ENCODE data around the gene NCBP3. TPM values are rescaled to one million over a fixed set of nuclear protein-coding genes. Genes with fewer than 3 reads are reported as not detected.
A peak's percentile ranks its signal among the peaks of the same experiment; 100 is the strongest.
"Not testable (repeated sequence)": the region's sequence is repeated elsewhere in the genome, so short reads cannot be mapped to it uniquely, and the experiment has no call there.

Gene NCBP3
- total RNA-seq, 1 donor, result 21.4 TPM

DNA sequence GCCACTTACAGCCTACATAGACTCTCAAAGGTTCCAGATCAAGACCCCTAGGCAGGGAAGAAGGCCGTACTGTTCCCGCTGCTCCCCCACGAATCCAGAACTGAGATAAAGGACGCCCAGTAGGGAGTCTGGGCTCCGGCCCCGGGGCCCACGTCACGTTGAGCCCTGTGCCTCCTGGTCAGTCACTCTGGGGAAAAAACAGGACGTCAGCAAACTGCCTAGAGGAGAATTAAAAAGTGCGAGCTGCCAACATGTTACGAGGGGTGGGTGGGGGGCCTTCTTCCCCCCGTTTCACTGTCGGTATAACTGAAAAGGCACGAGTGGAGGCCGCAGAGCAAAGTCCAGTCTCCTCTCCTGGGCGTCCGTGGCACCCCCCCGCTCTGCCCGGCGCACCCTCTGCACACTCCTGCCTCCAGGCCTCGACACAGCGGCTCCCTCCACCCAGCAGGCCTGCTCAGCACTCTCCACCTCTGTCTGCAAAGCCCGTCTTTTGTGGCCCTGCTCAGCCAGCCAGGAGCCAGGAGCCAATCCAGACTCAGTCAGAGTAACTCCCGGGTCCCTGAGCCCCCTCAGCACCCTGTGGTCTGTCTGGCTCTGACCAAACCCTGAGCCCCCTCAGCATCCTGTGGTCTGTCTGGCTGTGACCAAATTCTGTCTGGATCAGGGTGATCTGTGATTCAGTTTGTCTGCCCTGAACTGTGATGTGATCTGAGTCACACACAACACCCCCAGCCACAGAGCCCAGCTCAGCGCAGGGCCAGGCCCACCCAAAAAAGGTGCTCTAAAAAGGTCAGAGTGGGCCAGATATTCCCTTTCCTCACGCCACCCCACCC lies 51.3 kb downstream of the NCBP3 start:
- H3K9me3 ChIP-seq (ENCODE audit: low read depth, low read length), result no peaks in the 10 kb centered on the region

DNA sequence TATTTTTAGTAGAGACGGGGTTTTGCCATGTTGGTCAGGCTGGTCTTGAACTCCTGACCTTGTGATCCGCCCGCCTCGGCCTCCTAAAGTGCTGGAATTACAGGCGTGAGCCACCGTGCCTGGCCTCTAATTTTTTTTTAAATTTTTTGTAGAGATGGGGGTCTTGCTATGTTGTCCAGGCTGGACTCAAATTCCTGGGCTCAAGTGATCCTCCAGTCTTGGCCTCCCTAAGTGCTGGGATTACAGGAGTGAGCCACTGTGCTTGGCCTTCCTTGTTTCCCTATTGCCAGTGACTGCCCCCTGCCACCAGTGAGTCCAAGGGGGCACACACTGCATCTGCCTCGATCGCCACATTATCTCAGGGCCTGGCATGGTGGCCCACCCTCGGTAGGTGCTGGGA lies 51.9 kb downstream of the NCBP3 start:
- H3K36me3 ChIP-seq (ENCODE audit: insufficient read depth, low read length); H3K4me3 ChIP-seq (ENCODE audit: insufficient read depth, low read length): not testable (repeated sequence)
- peak overlapping the region; percentile 86 for H3K27ac ChIP-seq (ENCODE audit: low read depth, low read length)

More for the DNA sequence above, 51.3 kb downstream of the NCBP3 start:
- Histone ChIP-seq H3K27me3 (ENCODE audit: insufficient read depth, low read length) (no peaks in the 10 kb centered on the region), H2AFZ (ENCODE audit: low read length) (peak overlapping the region; percentile 80), H3K4me3 (ENCODE audit: insufficient read depth, low read length) (no peak overlapping the region), H3K36me3 (ENCODE audit: insufficient read depth, low read length) (no peaks in the 10 kb centered on the region), H3K4me1 (ENCODE audit: insufficient read depth, low read length) (peaks cover 34% of the 10 kb centered on the region), H3K79me2 (ENCODE audit: insufficient read depth, low read length) (no peaks in the 10 kb centered on the region), H3K27ac (ENCODE audit: low read depth, low read length) (peak overlapping the region; percentile 86), H4K20me1 (ENCODE audit: insufficient read depth, low read length) (no peaks in the 10 kb centered on the region), H3K4me2 (ENCODE audit: insufficient read depth, low read length) (no peak overlapping the region)
- DNase-seq (ENCODE audit: insufficient read length, low spot score, missing footprints), result peak; percentile 95
- TF ChIP-seq, protein P1, sequence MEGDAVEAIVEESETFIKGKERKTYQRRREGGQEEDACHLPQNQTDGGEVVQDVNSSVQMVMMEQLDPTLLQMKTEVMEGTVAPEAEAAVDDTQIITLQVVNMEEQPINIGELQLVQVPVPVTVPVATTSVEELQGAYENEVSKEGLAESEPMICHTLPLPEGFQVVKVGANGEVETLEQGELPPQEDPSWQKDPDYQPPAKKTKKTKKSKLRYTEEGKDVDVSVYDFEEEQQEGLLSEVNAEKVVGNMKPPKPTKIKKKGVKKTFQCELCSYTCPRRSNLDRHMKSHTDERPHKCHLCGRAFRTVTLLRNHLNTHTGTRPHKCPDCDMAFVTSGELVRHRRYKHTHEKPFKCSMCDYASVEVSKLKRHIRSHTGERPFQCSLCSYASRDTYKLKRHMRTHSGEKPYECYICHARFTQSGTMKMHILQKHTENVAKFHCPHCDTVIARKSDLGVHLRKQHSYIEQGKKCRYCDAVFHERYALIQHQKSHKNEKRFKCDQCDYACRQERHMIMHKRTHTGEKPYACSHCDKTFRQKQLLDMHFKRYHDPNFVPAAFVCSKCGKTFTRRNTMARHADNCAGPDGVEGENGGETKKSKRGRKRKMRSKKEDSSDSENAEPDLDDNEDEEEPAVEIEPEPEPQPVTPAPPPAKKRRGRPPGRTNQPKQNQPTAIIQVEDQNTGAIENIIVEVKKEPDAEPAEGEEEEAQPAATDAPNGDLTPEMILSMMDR (IDR thresholded peaks at IDR 0.05; ENCODE audit: extremely low read depth, low read depth, low read length), result no peak

DNA sequence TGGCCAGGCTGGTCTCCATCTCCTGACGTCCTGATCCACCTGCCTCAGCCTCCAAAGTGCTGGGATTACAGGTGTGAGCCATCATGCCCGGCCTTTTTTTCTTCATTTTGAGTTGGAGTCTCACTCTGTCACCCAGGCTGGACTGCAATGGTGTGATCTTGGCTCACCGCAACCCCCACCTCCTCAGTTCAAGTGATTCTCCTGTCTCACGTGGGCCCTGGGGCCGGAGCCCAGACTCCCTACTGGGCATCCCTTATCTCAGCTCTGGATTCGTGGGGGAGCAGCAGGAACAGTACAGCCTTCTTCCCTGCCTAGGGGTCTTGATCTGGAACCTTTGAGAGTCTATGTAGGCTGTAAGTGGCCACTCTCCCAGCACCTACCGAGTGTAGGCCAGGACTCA lies 52.8 kb downstream of the NCBP3 start:
- H2AFZ ChIP-seq (ENCODE audit: low read length); H3K4me2 ChIP-seq (ENCODE audit: insufficient read depth, low read length); H3K4me3 ChIP-seq (ENCODE audit: insufficient read depth, low read length); H4K20me1 ChIP-seq (ENCODE audit: insufficient read depth, low read length); H3K9me3 ChIP-seq (ENCODE audit: low read depth, low read length); DNase-seq (ENCODE audit: insufficient read length, low spot score, missing footprints); H3K36me3 ChIP-seq (ENCODE audit: insufficient read depth, low read length); H3K79me2 ChIP-seq (ENCODE audit: insufficient read depth, low read length); H3K27ac ChIP-seq (ENCODE audit: low read depth, low read length); H3K27me3 ChIP-seq (ENCODE audit: insufficient read depth, low read length): not testable (repeated sequence)
- peaks cover 23% of the 10 kb centered on the region for H3K4me1 ChIP-seq (ENCODE audit: insufficient read depth, low read length)

More for the DNA sequence above, 51.9 kb downstream of the NCBP3 start:
- not testable (repeated sequence) for H4K20me1 ChIP-seq (ENCODE audit: insufficient read depth, low read length); H3K27me3 ChIP-seq (ENCODE audit: insufficient read depth, low read length); H3K9me3 ChIP-seq (ENCODE audit: low read depth, low read length); DNase-seq (ENCODE audit: insufficient read length, low spot score, missing footprints); H3K79me2 ChIP-seq (ENCODE audit: insufficient read depth, low read length); H3K4me2 ChIP-seq (ENCODE audit: insufficient read depth, low read length)
- Histone ChIP-seq H3K4me1 (ENCODE audit: insufficient read depth, low read length) (peaks cover 32% of the 10 kb centered on the region), H2AFZ (ENCODE audit: low read length) (peak overlapping the region; percentile 80)

DNA sequence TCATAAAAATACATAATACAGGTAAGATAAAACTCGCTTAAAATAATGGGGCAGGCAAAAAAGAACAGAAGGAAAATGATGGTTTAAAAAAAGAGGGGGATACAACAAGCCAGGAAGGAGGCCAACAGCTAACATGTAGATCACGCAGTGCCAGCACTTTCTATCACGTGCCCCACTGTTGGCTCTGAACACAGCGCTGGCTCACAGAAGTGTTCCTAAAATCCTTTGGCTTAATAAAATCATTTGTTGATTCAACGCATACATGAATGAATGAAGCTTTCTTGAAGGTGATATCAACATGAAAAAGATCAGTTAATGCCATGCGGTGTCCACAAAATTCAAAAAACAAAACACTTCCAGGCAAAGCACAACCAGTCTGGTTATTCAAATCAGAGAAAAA lies 53.6 kb downstream of the NCBP3 start:
- Histone ChIP-seq H4K20me1 (ENCODE audit: insufficient read depth, low read length) (no peaks in the 10 kb centered on the region), H3K27me3 (ENCODE audit: insufficient read depth, low read length) (no peaks in the 10 kb centered on the region), H3K4me3 (ENCODE audit: insufficient read depth, low read length) (no peak overlapping the region), H3K27ac (ENCODE audit: low read depth, low read length) (no peak overlapping the region), H3K4me1 (ENCODE audit: insufficient read depth, low read length) (peaks cover 22% of the 10 kb centered on the region), H3K79me2 (ENCODE audit: insufficient read depth, low read length) (no peaks in the 10 kb centered on the region), H3K4me2 (ENCODE audit: insufficient read depth, low read length) (no peak overlapping the region), H3K36me3 (ENCODE audit: insufficient read depth, low read length) (no peaks in the 10 kb centered on the region), H3K9me3 (ENCODE audit: low read depth, low read length) (no peaks in the 10 kb centered on the region), H2AFZ (ENCODE audit: low read length) (no peak overlapping the region)
- DNase-seq (ENCODE audit: insufficient read length, low spot score, missing footprints), result peak; percentile 54
- TF ChIP-seq, protein P1 (IDR thresholded peaks at IDR 0.05; ENCODE audit: extremely low read depth, low read depth, low read length), result no peak

DNA sequence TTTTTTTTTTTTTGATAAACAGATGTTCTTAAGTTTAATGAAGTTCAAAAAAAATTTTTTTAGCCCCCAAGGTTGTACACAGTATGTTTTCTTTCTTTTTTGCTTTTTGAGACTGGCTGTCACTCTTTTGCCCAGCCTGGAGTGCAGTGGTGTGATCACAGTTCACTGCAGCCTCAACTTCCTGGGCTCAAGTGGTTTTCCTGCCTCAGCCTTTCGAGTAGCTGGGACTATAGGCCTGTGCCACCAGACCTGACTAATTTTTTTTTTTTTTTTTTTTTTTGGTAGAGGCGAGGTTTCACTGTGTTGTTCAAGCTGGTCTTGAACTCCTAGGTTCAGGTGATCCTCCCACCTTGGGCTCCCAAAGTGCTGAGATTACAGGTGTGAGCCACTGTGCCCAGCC lies 57.8 kb downstream of the NCBP3 start:
- no peaks in the 10 kb centered on the region for H3K36me3 ChIP-seq (ENCODE audit: insufficient read depth, low read length)
- no peak for DNase-seq (ENCODE audit: insufficient read length, low spot score, missing footprints)

DNA sequence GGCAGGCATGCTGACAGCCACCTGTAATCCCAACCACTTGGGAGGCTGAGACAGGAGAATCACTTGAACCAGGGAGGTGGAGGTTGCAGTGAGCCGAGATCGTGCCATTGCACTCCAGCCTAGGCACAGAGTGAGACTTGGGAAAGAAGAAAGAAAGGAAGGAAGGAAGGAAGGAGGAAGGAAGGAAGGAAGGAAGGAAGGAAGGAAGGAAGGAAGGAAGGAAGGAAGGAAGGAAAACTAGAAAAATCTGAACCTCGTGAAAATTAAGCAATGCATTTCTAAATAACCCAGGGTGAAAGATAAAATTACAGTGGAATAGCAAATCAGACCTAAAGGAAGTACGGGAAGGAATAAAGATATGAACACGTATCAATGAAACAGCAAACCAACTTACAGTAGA lies 60.7 kb downstream of the NCBP3 start:
- H3K4me3 ChIP-seq (ENCODE audit: insufficient read depth, low read length); H3K36me3 ChIP-seq (ENCODE audit: insufficient read depth, low read length); H3K4me1 ChIP-seq (ENCODE audit: insufficient read depth, low read length); H3K9me3 ChIP-seq (ENCODE audit: low read depth, low read length); H3K79me2 ChIP-seq (ENCODE audit: insufficient read depth, low read length); H3K4me2 ChIP-seq (ENCODE audit: insufficient read depth, low read length); H3K27ac ChIP-seq (ENCODE audit: low read depth, low read length); DNase-seq (ENCODE audit: insufficient read length, low spot score, missing footprints); H3K27me3 ChIP-seq (ENCODE audit: insufficient read depth, low read length); H4K20me1 ChIP-seq (ENCODE audit: insufficient read depth, low read length); H2AFZ ChIP-seq (ENCODE audit: low read length): not testable (repeated sequence)

More for the DNA sequence above, 57.8 kb downstream of the NCBP3 start:
- Histone ChIP-seq H3K4me2 (ENCODE audit: insufficient read depth, low read length) (no peak overlapping the region), H4K20me1 (ENCODE audit: insufficient read depth, low read length) (no peaks in the 10 kb centered on the region), H2AFZ (ENCODE audit: low read length) (no peak overlapping the region), H3K4me3 (ENCODE audit: insufficient read depth, low read length) (no peak overlapping the region), H3K79me2 (ENCODE audit: insufficient read depth, low read length) (no peaks in the 10 kb centered on the region), H3K9me3 (ENCODE audit: low read depth, low read length) (no peaks in the 10 kb centered on the region), H3K27me3 (ENCODE audit: insufficient read depth, low read length) (no peaks in the 10 kb centered on the region), H3K4me1 (ENCODE audit: insufficient read depth, low read length) (peaks cover 10% of the 10 kb centered on the region), H3K27ac (ENCODE audit: low read depth, low read length) (no peak overlapping the region)
- TF ChIP-seq, protein P1 (IDR thresholded peaks at IDR 0.05; ENCODE audit: extremely low read depth, low read depth, low read length), result no peak

Data from osteoblast (primary cell).